ENCODE measurements around the gene PATZ1. TPM values are rescaled to one million over a fixed set of nuclear protein-coding genes. Genes with fewer than 3 reads are reported as not detected.
"Not testable (repeated sequence)": the region's sequence is repeated elsewhere in the genome, so short reads cannot be mapped to it uniquely, and the experiment has no call there.

PATZ1 gene
- 35.4 and 37.4 TPM in 2 replicates for total RNA-seq

GRCh38 chr22:31346255-31346732 is at the start of gene PATZ1:
PATZ1 (minus strand) TSS chr22:31346346; CDS start chr22:31345602, 744 bp downstream.
- intact Hi-C loops (cut with micrococcal nuclease): loop anchor here (1.0 to 10.0 kb wide), 4 partner anchors 284 to 1741 kb away; partner anchors contain the start of genes MORC2, NF2 and TUG1
- Mint-ChIP-seq H3K36me3 (ENCODE audit: low read depth) (peaks cover 32% of the 10 kb centered on the region), H3K4me1 (peaks cover 46% of the 10 kb centered on the region)

GRCh38 chr22:31394326-31394725 is 48.2 kb upstream of the PATZ1 start:
- Mint-ChIP-seq H3K27ac (no peak overlapping the region), H3K9me3 (no peaks in the 10 kb centered on the region)

More at GRCh38 chr22:31346255-31346732, at the start of gene PATZ1:
- POLR2A ChIA-PET: interaction anchor here (0.5 to 2.8 kb wide), 27 partner anchors 8 to 922 kb away, joined by 3 to 68 read pairs (median 4); partner anchors contain the start of genes DEPDC5, DRG1, EIF4ENIF1 and MORC2
- H3K27ac Mint-ChIP-seq: peak within 1 kb of the TSS; percentile 83
- ATAC-seq (ENCODE audit: low read depth) (peak; percentile 52), DNase-seq (no peak)
- no peaks in the 10 kb centered on the region for H3K9me3 Mint-ChIP-seq
- peak within 1 kb of the TSS; percentile 85 for H3K4me3 Mint-ChIP-seq
- H3K27me3 Mint-ChIP-seq: no peaks in the 10 kb centered on the region
- TF ChIP-seq, protein P1, sequence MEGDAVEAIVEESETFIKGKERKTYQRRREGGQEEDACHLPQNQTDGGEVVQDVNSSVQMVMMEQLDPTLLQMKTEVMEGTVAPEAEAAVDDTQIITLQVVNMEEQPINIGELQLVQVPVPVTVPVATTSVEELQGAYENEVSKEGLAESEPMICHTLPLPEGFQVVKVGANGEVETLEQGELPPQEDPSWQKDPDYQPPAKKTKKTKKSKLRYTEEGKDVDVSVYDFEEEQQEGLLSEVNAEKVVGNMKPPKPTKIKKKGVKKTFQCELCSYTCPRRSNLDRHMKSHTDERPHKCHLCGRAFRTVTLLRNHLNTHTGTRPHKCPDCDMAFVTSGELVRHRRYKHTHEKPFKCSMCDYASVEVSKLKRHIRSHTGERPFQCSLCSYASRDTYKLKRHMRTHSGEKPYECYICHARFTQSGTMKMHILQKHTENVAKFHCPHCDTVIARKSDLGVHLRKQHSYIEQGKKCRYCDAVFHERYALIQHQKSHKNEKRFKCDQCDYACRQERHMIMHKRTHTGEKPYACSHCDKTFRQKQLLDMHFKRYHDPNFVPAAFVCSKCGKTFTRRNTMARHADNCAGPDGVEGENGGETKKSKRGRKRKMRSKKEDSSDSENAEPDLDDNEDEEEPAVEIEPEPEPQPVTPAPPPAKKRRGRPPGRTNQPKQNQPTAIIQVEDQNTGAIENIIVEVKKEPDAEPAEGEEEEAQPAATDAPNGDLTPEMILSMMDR (IDR thresholded peaks at IDR 0.05): no peak
- CTCF ChIA-PET: interaction anchor here (0.7 to 1.2 kb wide), 2 partner anchors 54 to 63 kb away, joined by 3 read pairs; partner anchors contain the start of gene PIK3IP1

GRCh38 chr22:31393893-31394292 is 47.7 kb upstream of the PATZ1 start:
- DNase-seq (no peak), ATAC-seq (ENCODE audit: low read depth) (no peak)
- Mint-ChIP-seq H3K27me3 (no peaks in the 10 kb centered on the region), H3K4me1 (peaks cover 2% of the 10 kb centered on the region), H3K9me3 (no peaks in the 10 kb centered on the region), H3K27ac (no peak overlapping the region), H3K36me3 (ENCODE audit: low read depth) (no peaks in the 10 kb centered on the region), H3K4me3 (no peak overlapping the region)
- intact Hi-C loops (cut with micrococcal nuclease): no loop called here
- CTCF ChIA-PET: no interaction called here
- POLR2A ChIA-PET: no interaction called here
- TF ChIP-seq, protein P1 (IDR thresholded peaks at IDR 0.05): no peak

More at GRCh38 chr22:31394326-31394725, 48.2 kb upstream of the PATZ1 start:
- no peak for ATAC-seq (ENCODE audit: low read depth)
- CTCF ChIA-PET: no interaction called here
- intact Hi-C loops (cut with micrococcal nuclease): no loop called here
- Mint-ChIP-seq H3K4me1 (peaks cover 3% of the 10 kb centered on the region), H3K27me3 (no peaks in the 10 kb centered on the region), H3K4me3 (no peak overlapping the region), H3K36me3 (ENCODE audit: low read depth) (no peaks in the 10 kb centered on the region)
- POLR2A ChIA-PET: no interaction called here
- DNase-seq: no peak
- TF ChIP-seq, protein P1 (IDR thresholded peaks at IDR 0.05): no peak

DNA sequence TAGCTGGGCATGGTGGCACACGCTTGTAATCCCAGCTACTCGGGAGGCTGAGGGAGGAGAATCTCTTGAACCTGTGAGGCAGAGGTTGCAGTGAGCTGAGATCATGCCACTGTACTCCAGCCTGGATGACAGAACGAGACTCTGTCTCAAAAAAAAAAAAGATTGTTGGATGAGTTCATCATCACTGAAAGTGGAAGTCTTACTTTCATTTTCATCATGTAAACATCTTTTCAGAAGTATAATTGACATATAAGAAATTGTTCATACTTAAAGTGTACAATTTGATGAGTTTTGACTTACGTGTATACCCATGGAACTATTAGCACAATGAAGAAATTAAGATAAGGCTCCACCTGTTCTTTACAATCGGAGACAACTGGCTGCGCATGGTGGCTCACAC is 32.5 kb upstream of the PATZ1 start:
- H3K27ac Mint-ChIP-seq; CTCF ChIA-PET; H3K27me3 Mint-ChIP-seq; intact Hi-C loops (cut with micrococcal nuclease); ATAC-seq (ENCODE audit: low read depth); DNase-seq; H3K9me3 Mint-ChIP-seq; H3K4me3 Mint-ChIP-seq; H3K36me3 Mint-ChIP-seq (ENCODE audit: low read depth); H3K4me1 Mint-ChIP-seq: not testable (repeated sequence)
- POLR2A ChIA-PET: interaction anchor here (0.7 kb wide), 1 partner anchor 216 kb away, joined by 5 read pairs; no protein-coding TSS in a partner anchor

- no peak overlapping the region for H3K4me3 Mint-ChIP-seq
- ATAC-seq (ENCODE audit: low read depth) (no peak), DNase-seq (no peak)
- CTCF ChIA-PET: no interaction called here
- H3K36me3 Mint-ChIP-seq (ENCODE audit: low read depth): no peaks in the 10 kb centered on the region
- H3K9me3 Mint-ChIP-seq: no peaks in the 10 kb centered on the region
- H3K4me1 Mint-ChIP-seq: no peaks in the 10 kb centered on the region
- POLR2A ChIA-PET: no interaction called here
- TF ChIP-seq, protein P1 (IDR thresholded peaks at IDR 0.05): no peak
- H3K27ac Mint-ChIP-seq: no peak overlapping the region
- no peaks in the 10 kb centered on the region for H3K27me3 Mint-ChIP-seq
- intact Hi-C loops (cut with micrococcal nuclease): no loop called here
Measured at GRCh38 chr22:31378123-31378522, 32.0 kb upstream of the PATZ1 start.
